T47D (cell line): ENCODE results near the gene RPL35.
"Not testable (repeated sequence)": the region's sequence is repeated elsewhere in the genome, so short reads cannot be mapped to it uniquely, and the experiment has no call there.

Experiments used
- DNase-seq, 2 experiments: peaks; one replicate each; pipeline versions ENCODE4 v3.0.0 to v3.0.0-alpha.2; 2011 to 2012; ENCODE audit warnings: low read depth in 1 of 2, low spot score in 1 of 2
- JUND ChIP-seq: IDR thresholded peaks from 2 replicates; pipeline ENCODE4 v1.6.1; 2012; ENCODE audit warnings: low read depth
- in situ Hi-C: cut with HindIII; loops from 2 replicates; pipeline ENCODE4 v1.10.0; 2016; ENCODE audit warnings: low sequenced_read_pairs, low pct_unique_long_range_greater_than_20kb

The RPL35 gene

DNA sequence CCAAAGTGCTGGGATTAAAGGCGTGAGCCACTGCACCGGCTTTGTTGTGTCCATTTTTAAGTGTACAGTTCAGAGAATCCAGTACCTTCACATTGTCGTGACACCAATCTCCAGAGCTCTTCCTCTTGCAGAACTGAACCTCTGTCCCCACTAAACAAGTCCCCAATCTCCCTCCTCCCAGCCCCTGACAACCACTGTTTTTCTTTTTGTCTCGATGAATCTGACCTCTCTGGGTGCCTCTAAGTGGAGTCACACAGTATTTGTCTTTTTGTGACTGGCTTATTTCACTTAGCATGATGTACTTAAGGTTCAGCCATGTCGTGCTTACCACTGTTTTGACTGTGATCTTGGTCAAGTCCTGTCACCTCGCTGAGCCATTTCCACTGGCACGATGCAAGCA is 6.9 kb downstream of the RPL35 start:
- in situ Hi-C loops = no loop called here
- no peak for DNase-seq
- no peak for TF ChIP-seq JUND

DNA sequence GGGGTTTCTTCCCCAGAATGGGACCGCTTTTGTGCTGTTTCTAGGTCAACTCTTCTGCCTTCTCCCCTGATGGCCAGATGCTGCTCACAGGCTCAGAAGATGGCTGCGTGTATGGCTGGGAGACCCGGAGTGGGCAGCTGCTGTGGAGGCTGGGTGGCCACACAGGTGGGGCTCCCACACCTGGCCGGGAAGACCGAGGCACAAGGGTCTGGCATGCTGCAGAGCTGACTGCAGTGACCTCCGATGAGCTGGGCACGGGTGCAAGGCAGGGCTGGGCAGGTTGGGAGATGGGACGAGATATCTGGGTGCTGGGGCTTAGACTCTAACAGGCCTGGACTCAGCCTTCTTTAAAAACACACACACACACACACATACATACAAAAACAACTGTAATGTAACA is 7.6 kb downstream of the RPL35 start:
- in situ Hi-C loops = no loop called here
- TF ChIP-seq JUND = no peak
- no peak for DNase-seq

DNA sequence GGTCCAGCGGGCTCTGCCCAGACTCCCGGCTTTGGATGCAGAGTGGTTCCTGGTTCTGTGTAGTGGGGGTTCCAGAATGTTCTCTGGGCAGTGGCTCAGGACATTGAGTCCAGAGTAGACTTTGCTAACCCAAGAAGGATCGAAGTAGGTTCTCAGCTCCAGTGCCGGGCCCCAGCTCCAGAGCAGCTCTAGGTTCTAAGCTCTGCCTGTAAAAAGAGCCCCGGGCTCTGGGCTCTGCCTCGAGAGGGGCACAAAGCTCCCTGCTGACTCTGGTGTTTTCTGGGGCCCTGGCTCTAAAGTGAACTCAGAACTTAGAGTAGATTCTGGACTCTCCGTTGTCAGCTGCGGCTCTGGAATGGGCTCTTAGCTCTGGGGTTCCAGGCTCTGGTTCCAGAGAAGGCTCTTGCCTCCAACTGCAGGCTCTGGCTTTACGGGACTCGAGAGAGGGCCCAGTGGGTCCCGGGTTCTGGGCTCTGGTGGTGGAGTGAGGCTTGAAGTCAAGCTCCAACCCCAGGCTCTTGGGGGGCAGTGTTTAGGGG is 8.1 kb downstream of the RPL35 start:
- no peak for DNase-seq
- in situ Hi-C loops = no loop called here
- no peak for TF ChIP-seq JUND

DNA sequence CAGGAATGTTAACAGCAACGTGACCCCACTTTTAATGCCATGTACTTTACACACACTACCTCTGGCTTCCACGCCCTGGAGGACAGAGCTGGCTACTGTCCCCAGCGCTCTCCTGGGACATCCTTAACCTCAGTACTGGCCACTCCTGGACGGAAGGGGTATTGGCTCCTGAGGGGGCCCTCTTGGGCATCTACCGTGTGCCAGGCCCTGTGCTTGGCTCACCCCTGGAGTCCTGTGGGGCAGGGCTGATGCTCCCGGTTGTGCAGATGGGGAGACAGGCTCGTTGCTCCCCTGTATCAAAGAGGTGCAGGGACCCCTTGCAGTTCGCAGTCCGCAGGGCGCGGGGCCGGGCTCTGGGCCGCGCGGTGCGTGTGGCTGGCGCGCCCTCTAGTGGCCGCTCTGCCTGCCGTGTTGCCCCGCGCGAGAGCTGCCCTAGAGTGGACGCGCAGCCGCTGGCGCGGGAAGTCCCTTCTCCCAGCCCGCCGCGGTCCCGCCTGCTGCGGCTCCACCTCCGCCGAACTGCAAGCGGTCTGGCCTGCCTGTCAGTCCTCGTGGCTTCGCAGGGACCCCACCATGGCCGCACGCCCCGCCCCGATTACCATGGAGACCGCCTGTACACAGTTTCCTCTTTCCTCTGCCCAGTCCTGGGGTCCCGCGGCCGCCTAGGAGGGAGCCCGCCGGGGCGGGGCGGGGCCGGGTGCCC is 8.8 kb downstream of the RPL35 start, which contains the start of gene WDR38:
Gene WDR38, plus strand, starts transcription at position 632 of the 703 bp plus-strand sequence. CDS start 72 bp downstream, outside the sequence.
- no peak for TF ChIP-seq JUND
- in situ Hi-C loops = no loop called here
- peak; percentile 92 to 97 for DNase-seq

DNA sequence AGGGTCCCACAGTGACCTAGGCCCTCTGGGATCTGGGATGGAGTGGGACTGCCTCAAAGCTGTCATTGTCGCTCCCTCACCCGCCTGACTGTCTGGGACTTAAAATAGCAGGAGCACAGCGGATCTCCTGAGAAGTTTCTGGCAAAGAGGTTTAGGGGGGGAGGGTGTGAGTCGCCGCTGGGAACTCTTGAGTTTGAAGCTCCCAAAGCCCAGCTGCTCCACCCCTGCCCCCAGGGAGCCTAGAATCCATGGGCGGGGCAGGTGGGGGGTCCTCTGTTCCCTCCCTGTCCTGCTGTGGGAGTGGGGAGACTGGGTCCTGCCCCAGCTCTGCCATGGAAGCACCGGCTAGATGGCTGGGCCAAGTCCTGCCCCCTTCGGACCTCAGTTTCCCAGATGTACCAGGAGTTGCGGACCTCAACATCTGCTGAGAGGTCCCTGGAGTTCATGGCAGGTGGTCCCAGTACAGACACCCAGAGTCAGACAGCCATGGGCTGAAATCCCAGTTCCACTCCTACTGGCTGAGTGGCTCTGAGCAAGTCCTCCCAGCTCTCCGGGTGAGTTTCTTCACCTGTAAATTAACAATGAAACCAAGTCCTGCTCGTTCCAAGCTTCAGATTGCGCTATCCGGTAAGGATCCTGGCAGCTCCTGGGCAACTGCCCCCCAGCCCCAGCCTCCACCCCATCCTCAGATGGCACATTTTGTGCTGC is 9.5 kb downstream of the RPL35 start:
- in situ Hi-C loops = no loop called here
- no peak for TF ChIP-seq JUND
- DNase-seq = no peak

DNA sequence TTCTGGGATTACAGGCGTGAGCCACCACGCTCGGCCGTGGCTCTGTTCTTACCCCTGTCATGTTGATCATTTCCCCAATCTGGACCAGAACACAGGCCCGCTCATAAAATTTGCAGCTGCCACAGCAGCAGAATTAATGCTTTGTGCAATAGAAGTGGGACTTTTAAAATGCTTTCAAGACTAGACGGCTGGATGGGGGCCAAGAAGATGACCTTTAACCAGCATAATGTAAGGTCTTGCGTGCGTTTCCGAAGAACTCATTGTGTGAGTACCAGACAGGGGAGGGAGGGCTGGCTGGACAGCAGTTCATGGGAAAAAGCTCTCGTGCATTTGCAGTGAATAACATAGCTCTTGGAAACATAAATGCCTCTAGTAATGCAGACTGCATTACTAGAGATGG is 12.0 kb downstream of the RPL35 start:
- TF ChIP-seq JUND = no peak
- in situ Hi-C loops = no loop called here
- no peak for DNase-seq

DNA sequence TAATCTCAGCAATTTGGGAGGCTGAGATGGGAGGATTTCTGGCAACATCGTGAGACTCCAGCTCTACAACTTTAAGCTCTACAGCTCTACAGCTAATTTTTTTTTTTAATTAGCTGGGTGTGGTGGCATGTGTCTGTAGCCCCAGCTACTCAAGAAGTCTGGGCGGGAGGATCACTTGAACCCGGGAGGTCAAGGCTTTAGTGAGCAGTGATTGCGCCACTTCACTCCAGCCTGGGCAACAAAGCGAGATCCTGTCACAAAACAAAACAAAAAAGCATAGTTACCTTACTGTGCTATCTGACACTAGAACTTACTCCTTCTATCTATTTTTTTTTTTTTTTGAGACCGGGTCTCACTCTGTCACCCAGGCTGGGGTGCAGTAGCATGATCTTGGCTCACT is 14.8 kb downstream of the RPL35 start:
- no peak for DNase-seq
- in situ Hi-C loops = no loop called here
- TF ChIP-seq JUND = no peak

DNA sequence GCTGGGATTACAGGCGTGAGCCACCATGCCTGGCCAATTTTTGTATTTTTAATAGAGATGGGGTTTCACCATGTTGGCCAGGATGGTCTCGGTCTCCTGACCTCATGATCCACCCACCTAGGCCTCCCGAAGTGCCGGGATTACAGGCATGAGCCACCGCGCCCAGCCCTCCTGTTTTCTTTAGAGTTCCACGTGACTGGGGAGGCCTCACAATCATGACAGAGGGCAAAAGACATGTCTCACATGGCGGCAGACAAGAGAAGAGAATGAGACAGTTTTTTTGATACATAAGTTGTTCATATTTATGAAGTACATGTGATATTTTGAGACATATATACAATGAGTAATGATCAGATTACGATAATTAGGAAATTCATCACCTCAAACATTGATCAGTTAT is 15.3 kb downstream of the RPL35 start:
- in situ Hi-C loops, DNase-seq: not testable (repeated sequence)

DNA sequence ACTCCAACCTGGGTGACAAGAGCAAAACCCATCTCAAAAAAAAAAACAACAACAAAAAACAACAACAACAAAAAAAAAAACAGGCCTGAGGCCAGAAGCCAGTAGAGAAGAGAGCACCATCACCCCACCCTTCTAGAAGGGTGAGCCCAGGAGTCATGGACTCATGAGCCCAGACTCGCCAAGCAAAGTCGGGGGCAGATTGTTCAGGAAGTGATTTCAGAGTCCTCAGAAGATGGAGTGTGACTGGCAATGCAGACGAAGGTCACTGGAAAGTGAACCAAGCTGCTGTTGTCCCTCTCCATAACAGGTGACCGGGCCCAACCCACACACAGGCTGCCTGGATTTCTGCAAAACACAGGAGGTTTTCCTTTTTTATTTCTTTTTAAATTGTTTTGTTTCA is 17.5 kb downstream of the RPL35 start:
- no peak for DNase-seq
- in situ Hi-C loops = no loop called here
- TF ChIP-seq JUND = no peak

DNA sequence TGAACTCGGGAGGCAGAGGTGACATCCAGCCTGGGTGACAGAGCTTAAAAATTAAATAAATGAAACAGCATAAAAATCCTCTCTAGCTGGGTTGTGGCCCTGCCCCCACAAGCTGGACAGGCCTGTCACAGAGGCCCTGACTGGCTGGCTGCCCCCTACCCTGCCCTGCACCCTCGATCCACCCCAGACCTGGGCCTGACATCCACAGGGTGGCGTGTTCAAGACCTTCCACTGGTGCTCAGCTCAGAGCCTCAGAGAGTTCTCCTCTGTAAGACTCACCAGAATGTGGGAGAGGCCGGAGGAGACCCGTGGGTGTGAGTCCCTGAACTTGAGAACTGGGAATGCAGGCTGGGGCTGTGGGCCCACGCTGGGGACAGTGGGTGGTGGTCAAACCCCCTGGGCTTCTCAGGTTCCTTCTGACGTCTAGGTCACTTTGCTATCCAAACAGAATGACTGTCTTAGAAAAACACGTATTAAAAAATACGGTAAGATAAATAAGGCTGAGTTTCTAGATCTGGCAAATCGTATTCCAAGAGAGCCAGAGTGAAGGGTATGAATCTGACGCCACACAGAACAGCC is 18.2 kb downstream of the RPL35 start:
- in situ Hi-C loops = no loop called here

DNA sequence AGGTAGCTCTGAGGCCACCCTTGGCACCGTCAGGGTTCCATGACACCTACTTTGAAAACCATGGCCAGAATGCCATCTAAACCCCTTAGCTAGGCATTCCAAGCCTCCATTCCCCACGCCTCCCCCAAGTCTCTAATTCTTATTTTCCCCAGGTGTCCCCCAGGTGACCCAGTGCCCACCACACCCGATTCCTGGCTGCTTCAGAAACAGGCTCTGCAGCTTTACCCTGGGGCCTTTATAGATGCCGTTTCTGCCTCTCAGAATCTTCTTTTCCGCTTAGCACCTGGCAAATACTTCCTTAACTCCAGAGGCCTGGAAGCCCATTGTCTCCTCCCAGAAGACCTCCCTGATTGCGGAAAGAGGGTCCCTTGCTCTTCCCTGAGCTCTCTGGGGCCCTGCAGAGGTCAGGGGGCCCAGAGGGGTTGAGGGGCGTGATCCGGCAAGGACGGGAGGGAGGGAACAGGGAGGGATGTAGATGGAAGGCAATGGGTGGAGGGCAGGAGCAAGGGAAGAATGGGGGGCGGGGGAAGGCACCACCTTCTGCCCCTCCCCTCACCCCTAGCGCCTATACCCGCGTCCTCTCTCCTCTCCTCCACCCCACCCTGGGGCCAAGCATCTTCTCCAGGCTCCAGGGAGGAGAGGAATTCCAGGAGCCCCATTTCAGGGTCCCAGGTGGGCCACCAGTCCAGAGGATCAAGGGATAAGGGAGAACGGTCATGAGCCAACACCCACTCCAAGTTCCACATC is 20.5 kb downstream of the RPL35 start:
- in situ Hi-C loops = no loop called here
- TF ChIP-seq JUND = no peak
- no peak for DNase-seq

More for the DNA sequence above, 18.2 kb downstream of the RPL35 start:
- TF ChIP-seq JUND = no peak
- DNase-seq = no peak

DNA sequence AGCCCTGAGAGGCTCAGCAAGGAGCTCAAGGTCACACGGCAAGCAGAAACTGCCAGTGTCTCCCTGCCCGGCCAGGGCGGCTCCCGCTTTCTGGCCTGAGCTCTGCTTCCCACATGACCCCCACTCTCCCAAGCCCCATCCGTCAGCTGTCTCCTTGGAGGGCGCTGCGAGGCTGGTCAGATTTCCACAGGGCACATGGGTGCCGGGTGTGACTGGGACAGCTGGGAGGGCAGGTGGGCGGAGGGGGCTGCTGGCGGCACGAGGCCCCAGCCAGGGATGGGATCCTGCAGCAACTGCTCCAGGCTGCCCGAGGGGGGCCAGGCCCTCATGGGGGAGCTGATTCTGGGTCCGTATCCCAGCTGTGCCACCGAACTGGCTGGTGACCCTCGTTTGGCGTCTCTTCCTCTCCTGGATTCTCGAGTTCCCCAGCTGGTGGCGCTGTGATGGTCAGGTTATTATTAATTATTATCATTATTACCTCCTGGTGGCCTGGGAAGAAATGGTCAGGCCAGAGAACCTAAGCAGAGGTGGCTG is 21.4 kb downstream of the RPL35 start:
- in situ Hi-C loops = no loop called here
- DNase-seq = no peak
- TF ChIP-seq JUND = no peak
